Amygdala (tissue), 56 donors: ENCODE measurements around the gene WSB2.
A peak's percentile ranks its signal among the peaks of the same experiment; 100 is the strongest.
"Not testable (repeated sequence)": the region's sequence is repeated elsewhere in the genome, so short reads cannot be mapped to it uniquely, and the experiment has no call there.

ENCODE experiments used
- DNase-seq, 56 donors: peaks; one replicate each; lab custom pipeline; 2025; lab: John Stamatoyannopoulos, UW

WSB2 gene

GRCh38 chr12:118036672-118037411 is 24.1 kb downstream of the WSB2 start:
- DNase-seq = no peak

GRCh38 chr12:118035190-118036041 is 25.6 kb downstream of the WSB2 start:
- DNase-seq = peak in 10 of 56 donors; percentile 3 to 52 (median 23)

GRCh38 chr12:118034429-118035189 is 26.4 kb downstream of the WSB2 start:
- peak in 13 of 56 donors; percentile 2 to 52 (median 25) for DNase-seq

- no peak for DNase-seq
Measured at GRCh38 chr12:118033902-118034301, 27.1 kb downstream of the WSB2 start.

GRCh38 chr12:118033323-118033722 is 27.7 kb downstream of the WSB2 start:
- DNase-seq = no peak

GRCh38 chr12:118032188-118032587 is 28.8 kb downstream of the WSB2 start:
- no peak for DNase-seq

GRCh38 chr12:118029166-118029565 is 31.8 kb downstream of the WSB2 start:
- no peak for DNase-seq

- DNase-seq = peak in 11 of 56 donors; percentile 1 to 42 (median 13)
Measured at GRCh38 chr12:118025168-118025567, 35.8 kb downstream of the WSB2 start.

- peak in 2 of 56 donors; percentile 0 to 1 for DNase-seq
Measured at GRCh38 chr12:118023301-118023860, 37.6 kb downstream of the WSB2 start.

GRCh38 chr12:118022728-118023109 is 38.3 kb downstream of the WSB2 start:
- no peak for DNase-seq

- not testable (repeated sequence) for DNase-seq
Measured at GRCh38 chr12:118022097-118022727, 38.8 kb downstream of the WSB2 start.

- no peak for DNase-seq
Measured at GRCh38 chr12:118020036-118020435, 40.9 kb downstream of the WSB2 start.

GRCh38 chr12:118017926-118018325 is 43.1 kb downstream of the WSB2 start:
- DNase-seq = no peak

- peak; percentile 31 to 97 (median 89) for DNase-seq
Measured at GRCh38 chr12:118016424-118017264, 44.3 kb downstream of the WSB2 start, which contains the start of gene RFC5. Gene RFC5, plus strand, starts transcription at chr12:118016703. Its CDS starts 125 bp downstream, at chr12:118016828.

- no peak for DNase-seq
Measured at GRCh38 chr12:118015944-118016343, 45.0 kb downstream of the WSB2 start.

- DNase-seq = no peak
Measured at GRCh38 chr12:118015306-118015705, 45.7 kb downstream of the WSB2 start.

GRCh38 chr12:118013283-118013682 is 47.7 kb downstream of the WSB2 start:
- DNase-seq = no peak

GRCh38 chr12:118011961-118012360 is 49.0 kb downstream of the WSB2 start:
- no peak for DNase-seq

GRCh38 chr12:118011377-118011776 is 49.6 kb downstream of the WSB2 start:
- DNase-seq = no peak
